NCI-H2029 treated with DMSO at 0.1 percent for 48 hours (cell line): ENCODE data around the gene CFHR4.
A peak's percentile ranks its signal among the peaks of the same experiment; 100 is the strongest.
"Not testable (repeated sequence)": the region's sequence is repeated elsewhere in the genome, so short reads cannot be mapped to it uniquely, and the experiment has no call there.

Experiments used
- DNase-seq: peaks from one replicate; lab custom pipeline; 2025; lab: John Stamatoyannopoulos, UW

Gene CFHR4

DNA sequence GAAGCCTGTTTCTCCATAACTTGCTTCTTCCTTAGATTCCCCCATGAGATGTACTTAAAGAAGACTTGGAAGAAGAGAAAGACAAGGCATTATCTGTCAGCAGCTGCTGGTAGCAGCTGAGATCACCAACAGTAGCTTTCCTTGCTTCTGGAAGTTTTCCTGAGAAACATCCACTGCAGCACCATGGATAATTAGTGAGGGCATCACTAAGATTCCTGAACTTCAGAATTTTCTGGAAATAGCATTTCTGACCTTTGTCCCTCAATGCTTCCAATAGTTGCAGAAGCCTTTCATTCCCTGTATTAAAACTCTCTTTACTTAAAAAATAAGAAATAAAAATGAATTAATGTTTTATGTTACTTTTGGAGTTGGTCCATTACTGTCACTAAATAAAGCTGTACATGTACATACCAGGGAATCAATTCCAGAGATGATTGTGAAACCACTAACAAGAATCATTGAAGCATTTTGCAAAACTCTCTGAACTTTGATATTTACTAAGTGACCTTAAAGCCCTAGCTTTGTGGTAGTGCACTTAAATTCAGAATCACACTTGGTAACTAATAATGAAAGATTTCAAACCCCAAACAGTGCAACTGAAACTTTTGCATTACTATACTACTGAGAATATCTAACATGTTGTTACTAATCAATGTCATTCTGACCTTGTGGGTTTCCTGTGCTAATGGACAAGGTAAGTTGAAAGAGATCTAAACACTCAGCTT, at the start of gene CFHR4:
TSS of gene CFHR4 (plus strand) at position 538 of the 725 bp plus-strand sequence. CDS start at position 637, 99 bp downstream.
- no peak for DNase-seq

DNA sequence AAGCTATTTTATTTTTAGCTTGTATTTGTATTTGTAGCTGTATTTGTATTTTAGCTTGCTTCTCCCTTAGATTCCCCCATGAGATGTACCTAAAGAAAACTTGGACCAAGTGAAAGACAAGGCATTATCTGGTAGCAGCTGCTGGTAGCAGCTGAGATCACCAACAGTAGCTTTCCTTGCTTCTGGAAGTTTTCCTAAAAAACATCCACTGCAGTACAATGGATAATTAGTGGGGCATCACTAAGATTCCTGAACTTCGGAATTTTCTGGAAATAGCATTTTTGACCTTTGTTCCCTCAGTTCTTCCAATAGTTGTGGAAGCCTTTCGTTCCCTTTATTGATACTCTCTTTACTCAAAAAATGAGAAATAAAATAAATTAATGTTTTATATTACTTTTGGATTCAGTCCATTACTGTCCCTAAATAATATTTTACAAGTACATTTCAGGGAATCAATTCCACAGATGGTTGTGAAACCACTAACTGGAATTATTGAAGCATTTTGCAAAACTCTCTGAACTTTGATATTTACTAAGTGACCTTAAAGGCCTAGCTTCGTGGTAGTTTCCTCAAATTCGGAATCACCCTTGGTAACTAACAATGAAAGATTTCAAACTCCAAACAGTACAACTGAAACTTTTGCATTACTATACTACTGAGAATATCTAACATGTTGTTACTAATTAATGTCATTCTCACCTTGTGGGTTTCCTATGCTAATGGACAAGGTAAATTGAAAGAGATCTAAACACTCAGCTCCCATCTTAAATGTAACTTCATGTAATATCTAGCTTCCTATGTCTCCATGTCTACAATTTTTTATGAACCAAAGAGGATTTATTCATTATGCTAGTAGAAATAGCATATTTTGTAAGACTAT, 38.0 kb upstream of the CFHR4 start:
- DNase-seq, result not testable (repeated sequence)

DNA sequence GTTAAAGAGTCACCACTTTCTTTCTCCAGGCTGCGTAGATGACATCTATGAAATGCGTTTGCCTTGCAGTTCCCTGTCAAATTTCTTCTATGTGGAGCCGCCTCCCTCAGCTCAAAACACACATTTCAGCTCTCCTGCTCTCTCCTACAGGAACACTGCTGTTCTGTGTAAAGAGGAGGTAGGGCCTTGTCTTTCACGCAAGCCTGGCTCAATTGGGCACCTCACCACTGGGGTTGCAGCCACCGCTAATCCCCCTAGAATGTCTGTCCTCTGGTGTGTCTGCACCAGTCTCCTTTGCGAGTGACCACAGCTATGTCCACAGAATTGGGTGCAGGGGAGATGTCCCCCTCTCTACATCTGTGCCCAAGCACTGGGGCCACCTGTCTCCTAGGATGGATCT, 31.8 kb upstream of the CFHR4 start:
- DNase-seq, result no peak

DNA sequence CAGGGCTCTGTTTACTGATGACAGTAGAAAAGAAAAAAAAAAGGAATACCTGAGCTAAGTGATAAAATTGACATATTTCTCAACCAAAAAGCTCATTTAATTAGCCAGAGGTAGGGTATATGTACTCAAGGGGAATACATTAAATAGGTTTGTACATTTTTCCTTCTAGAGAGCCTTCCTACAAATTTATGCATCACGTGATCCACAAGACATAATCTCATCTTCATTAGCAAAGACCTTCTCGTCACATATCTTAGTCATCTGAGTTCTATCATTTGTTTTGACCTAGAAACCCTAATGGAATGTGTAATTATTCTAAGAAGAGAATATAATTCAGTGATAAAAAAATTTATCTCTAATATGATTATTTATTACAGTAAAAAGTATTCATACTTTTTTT, 30.7 kb upstream of the CFHR4 start:
- no peak for DNase-seq

DNA sequence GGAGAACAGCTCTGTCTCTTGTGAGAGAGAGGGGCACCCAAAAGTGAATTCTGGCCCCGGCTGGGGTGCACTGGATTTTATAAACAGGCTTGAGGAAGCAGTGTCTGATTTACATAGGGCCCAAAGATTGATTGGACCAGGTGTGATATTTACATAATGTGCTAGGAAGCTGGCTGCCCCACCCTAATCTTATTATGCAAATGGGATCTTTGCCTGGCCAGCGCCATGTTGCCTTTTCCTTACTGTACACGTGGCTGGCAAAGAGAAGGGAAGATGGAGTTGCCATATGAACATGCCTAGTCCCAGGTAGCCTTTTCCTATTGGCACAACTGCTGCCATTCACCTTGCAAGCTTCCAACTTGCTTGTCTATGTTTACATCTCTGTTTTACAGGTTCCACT, 29.0 kb upstream of the CFHR4 start:
- no peak for DNase-seq

DNA sequence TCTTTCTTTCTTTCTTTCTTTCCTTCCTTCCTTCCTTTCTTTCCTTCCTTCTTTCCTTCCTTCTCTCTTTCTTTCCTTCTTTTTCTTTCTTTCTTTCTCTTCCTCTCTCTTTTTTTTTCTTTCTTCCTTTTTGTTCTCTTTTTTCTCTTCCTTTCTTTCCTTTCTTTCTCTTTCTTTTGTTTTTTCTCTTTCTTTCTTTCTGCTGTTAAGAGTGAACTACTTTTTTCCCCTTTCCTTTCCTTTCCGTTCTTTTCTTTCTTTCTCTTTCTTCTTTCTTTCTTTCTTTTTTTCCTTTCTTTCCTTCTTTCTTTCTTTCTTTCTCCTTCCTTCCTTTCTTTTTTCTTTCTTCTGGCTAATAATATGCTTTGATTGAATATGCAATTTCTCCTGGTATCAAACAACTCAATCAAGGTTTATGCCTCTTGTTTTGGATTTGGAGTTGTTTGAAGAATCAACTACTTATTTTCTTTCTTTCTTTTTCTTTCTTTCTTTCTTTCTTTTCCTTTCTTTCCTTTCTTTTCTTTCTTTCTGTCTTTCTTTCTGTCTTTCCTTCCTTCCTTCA, 27.4 kb upstream of the CFHR4 start:
- no peak for DNase-seq

DNA sequence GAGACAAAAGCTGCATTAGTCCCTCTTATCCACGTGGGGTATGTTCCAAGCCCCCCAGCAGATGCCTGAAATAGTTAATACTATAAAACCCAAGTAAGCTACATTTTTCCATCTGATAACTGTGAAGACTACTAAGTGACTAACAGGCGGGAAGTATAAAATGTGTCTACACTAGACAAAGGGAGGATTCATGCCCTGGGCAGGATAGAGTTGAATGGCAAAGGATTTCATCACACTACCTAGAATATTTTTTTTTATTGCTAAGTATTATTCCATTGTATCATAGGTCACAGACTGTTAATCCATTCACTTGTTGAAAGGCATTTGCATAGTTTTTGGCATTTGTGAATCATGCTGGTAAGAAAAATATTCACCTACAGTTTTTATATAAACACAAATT, 26.4 kb upstream of the CFHR4 start:
- no peak for DNase-seq

DNA sequence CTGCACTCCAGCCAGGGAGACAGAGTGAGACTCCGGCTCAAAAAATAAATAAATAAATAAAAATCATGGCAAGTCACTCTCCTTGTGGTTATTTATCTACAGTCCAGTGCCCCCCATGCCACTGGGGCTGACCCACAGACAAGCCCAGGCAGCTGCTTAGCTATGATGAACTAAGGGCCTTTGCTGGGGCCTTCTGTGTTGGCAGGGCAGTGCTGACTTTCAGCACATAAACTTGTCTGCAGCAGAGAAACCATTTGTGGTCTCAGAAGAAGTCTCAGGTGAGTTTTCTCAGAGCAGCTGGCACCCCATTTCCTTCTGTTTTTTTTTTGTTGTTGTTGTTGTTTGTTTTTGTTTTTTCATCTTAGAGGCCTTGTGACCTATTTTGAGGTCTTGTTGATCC, 20.9 kb upstream of the CFHR4 start:
- no peak for DNase-seq

DNA sequence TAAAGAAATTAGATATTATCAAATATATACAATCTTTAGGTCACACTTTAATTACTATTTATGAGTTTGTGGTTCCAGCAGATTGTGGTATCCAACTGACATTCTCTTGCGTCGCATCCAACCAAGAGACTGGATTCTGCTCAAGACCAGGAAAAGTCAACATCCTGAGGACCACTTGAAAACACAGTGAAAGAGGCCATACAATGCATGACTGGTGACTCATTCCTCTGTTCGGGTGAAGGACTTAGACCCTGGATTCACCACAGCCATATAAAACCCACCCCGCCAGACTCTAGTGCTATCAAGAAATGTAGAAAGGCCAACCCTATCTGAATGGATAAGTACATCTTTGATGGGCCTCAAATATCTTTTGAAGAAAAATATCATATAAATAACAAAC, 14.5 kb upstream of the CFHR4 start:
- peak; percentile 11 for DNase-seq

DNA sequence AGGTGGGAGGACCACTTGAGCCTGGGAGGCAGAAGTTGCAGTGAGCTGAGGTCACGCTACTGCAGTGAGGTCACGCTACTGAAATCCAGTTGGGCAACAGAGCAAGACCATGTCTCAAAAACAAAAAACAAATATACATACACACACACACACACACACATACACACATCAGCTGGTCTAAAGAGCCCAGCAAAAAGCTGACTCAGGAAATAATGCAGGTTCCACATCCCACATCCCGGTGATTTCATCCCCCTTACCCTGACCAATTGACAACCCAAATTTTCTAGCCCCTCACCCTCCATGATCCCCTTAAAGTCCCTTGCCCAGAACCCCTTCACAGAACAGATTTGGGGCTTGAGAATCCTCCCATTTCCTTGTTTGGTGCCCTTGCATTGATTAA, 11.9 kb upstream of the CFHR4 start:
- DNase-seq, result no peak

DNA sequence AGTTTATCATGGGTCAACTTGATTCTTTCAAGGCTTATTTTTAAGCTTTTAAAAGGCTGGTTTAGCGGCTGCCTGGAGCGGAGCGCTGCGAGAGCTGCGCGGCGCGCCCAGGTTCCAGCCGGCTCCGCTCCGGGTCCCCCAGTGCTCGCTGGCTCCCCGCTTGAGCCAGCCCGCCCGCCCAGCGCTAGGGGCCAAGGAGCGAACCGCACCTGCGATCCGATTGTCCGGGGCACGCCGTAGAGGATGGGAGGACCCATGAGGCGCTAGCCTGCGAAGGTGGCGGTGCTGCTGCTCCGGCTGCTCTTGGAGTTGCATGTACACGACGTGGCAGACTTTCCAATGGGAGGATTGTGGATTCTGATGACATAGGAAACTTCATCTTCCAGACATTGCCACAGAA, 9.9 kb upstream of the CFHR4 start:
- DNase-seq, result no peak

DNA sequence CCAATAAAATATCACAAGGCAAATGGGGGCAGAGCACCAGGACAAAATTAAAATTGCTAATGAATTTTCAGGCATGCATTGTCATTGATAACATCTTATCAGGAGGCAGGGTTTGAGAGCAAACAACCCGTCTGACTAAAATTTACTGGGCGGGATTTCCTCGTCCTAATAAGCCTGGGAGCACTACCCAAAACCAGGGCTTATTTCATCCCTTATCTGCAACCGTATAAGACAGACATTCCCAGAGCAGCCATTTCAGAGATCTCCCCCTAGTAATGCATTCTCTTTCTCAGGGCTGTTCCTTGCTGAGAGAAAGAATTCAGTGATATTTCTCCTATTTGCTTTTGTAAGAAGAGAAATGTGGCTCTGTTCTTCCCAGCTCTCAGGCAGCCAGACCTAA, 1.3 kb upstream of the CFHR4 start:
- DNase-seq, result not testable (repeated sequence)

DNA sequence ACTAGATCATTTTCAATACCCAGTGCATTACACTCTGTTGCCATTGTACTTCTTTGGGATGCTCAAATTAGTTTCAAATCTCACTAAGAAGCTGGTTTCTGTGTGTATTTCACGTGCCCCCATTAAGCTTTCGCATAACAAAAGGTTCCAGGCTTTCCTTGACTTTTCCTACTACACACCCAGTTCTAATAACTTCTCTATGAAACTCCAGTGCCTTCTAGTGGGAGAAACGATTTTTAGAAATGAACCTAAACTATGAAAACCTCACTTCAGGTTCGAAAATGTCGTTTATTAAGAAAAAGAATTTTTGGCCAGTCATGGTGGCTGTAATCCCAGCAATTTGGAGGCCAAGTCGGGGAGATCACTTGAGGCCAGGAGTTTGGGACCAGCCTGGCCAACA, 2.8 kb downstream of the CFHR4 start:
- no peak for DNase-seq

DNA sequence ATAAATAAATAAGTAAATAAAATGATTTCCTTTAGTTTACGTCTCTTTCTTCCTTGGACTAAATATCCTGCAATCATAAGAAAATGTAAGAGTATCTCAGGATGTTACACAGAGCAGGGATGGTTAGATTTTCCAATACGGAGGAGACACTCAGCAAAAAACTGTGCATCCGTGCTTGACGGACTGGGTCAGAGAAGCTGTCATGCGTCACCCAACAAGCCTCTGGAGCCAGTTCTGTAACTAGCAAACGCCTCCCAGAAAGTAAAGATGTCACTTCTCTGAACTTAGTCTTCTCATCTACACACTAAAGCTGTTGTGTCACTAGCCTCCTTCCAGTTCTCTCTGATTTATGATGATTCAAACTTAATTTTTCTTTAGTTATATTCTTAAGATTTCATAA, 3.4 kb downstream of the CFHR4 start:
- DNase-seq, result no peak

DNA sequence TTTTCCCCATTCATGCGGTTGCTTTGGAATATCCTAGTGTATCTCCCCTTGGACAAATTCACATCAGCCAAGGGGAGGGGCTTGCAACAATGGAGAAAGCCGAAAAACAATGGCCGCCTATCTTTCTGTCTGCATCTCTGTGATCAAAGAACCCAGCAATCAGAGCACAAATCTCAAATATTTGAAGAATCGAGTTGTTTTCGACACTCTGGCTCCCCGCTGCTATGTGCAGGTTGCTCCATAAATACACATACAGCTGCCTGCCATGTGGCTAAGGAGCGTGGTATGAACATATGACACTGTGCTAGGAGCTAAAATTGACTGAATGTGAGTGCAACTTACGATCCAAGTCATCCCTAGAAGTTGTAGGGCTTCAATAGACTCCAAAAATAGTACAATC, 8.5 kb downstream of the CFHR4 start:
- no peak for DNase-seq

DNA sequence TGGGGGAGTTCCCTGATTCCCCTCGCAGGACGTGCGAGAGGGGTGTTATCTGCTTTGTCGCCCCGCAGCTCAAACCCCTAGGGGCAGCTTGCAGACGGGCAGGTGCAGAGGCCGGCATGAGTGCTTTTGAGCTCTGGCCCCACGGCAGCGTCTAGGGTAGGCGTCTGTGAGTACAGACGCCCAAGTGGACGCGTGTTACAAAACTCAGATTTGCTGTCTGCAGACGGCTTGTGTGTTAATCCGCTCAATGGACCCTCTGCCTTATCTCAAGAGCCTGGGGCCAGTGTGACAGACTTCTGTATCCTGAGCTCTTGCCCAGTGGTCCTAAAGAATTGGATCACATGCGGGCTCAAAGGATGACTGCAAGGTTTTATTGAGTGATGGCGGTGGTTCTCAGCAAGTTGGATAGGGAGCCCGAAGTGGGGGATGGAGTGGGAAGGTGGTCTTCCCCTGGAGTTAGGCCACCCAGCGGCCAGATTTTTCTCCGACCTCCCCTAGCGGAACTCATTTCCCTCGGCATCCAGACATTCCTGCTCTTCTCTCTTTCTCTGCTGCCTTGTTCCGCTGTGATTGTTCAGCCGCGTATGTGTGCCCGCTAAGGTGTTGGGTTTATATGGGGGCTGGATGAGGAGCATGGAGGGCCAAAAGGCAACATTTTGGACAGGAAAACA, 9.4 kb downstream of the CFHR4 start:
- DNase-seq, result no peak

DNA sequence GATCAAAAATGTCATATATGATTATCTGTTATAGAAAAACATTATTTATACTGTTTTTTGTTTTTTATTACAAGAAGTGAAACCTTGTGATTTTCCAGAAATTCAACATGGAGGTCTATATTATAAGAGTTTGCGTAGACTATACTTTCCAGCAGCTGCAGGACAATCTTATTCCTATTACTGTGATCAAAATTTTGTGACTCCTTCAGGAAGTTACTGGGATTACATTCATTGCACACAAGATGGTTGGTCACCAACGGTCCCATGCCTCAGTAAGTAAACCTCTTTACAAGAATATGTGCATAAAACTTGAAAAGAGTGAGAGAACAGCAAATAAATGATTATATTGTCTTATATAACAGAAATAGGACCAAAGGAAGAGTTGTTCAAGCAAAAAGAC, 14.5 kb downstream of the CFHR4 start:
- no peak for DNase-seq

DNA sequence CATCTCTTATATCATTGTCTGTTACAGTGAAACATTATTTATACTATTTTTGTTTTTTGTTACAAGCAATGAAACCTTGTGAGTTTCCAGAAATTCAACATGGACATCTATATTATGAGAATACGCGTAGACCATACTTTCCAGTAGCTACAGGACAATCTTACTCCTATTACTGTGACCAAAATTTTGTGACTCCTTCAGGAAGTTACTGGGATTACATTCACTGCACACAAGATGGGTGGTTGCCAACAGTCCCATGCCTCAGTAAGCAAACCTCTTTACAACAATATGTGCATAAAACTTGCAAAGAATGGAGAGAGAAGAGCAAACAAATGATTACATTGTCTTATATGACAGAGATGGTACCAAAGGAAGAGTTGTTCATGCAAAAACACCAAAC, 22.4 kb downstream of the CFHR4 start:
- no peak for DNase-seq

DNA sequence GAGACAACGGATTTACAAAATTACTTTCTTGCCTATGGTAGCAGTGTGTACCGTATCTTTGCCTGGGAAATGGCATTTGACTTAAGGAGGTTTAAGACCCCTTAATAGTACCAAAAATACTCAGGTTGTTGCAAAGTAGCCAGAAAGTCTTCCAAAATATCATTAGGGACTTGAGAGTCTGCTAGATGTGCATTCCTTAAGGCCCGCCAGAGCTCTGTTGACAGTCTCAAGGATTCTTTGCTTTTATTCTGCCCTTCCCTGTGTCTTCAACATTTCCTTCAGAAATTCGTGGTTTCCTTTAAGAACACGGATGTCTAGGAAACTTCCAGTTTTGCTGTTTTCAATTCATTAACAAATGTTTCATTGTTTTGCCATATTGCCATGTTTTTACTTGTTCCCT, 24.4 kb downstream of the CFHR4 start:
- not testable (repeated sequence) for DNase-seq

DNA sequence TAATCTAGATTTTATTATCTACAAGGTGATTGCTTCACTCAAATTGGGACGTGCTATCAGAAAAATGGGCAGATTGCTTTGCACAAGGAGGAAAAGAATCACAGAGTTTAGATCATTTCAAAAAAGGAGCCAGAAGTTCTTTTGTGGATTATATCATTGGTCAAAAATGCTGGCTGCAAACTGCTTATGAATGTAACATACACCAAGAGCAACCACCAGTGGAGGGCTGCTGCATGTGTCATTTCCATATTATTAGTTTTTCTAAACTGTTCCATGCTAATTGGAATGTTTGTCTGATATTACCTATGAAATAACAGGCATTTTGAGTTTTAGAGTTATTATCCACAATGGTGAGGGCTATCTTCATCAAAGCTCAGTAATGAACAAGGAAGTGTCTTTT, 39.0 kb downstream of the CFHR4 start:
- not testable (repeated sequence) for DNase-seq

DNA sequence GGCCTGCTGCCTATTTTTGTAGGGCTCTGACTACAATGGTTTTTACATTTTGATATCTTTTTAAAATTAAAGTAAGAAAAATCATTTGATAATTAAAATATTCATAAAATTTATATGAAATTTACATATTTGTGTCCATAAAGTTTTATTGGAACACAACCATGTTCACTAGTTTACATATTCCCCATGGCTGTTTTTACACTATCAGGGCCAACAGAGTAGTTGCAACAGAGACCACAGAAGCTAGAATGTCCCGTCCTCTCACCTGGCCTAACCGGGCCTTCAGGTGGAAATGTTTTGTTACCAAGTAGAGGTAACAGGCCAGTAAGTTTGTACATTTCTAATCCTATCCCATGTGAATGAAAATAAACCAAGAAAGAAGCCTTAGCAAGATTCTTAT, 45.0 kb downstream of the CFHR4 start:
- not testable (repeated sequence) for DNase-seq

DNA sequence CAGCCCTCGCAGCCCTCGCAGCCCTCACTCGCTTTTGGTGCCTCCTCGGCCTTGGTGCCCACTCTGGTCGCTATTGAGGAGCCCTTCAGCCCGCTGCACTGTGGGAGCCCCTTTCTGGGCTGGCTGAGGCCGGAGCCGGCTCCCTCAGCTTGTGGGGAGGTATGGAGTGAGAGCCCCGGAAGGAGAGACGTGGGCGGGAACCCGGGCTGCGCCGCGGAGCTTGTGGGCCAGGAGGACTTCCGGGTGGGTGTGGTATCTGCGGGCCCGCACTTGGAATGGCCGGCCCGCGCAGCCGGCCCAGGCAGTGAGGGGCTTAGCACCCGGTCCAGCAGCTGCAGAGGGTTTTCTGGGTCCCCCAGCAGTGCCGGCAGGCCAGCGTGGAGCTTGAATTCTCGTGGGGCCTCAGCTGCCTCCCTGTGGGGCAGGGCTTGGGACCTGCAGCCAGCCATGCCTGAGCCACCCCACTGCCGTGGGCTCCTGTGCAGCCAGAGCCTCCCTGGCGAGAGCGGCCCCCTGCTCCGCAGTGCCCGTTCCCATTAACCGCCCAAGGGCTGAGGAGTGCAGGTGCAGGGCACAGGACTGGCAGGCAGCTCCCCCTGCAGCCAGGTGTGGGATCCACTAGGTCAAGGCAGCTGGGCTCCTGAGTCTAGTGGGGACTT, 45.8 kb downstream of the CFHR4 start:
- peak; percentile 21 for DNase-seq
